ENCODE measurements around the gene RASSF6. TPM values are rescaled to one million over a fixed set of nuclear protein-coding genes. Genes with fewer than 3 reads are reported as not detected.

RASSF6 gene
- total and polyA plus RNA-seq, 3 experiments from 2014 or later, result not detected

- Mint-ChIP-seq H3K27ac (no peak overlapping the region), H3K27me3 (peaks cover 0 to 6% of the 10 kb centered on the region in 2 donors), H3K9me3 (peaks cover 0 to 7% (median 0%) of the 10 kb centered on the region in 5 donors), H3K4me3 (no peak overlapping the region), H3K4me1 (no peaks in the 10 kb centered on the region), H3K36me3 (no peaks in the 10 kb centered on the region)
- Histone ChIP-seq H3K27me3 (ENCODE audit: insufficient read depth, low read length, poor library complexity, severe bottlenecking) (no peaks in the 10 kb centered on the region), H3K36me3 (ENCODE audit: insufficient read depth, low read length) (no peaks in the 10 kb centered on the region), H3K27ac (ENCODE audit: low read depth, low read length) (no peak overlapping the region), H3K9me3 (ENCODE audit: low read length) (no peaks in the 10 kb centered on the region), H3K4me1 (ENCODE audit: insufficient read depth, low read length) (no peaks in the 10 kb centered on the region), H3K4me3 (ENCODE audit: low read length) (no peak overlapping the region)
- ChIA-PET POLR2A (no interaction called here), CTCF (no interaction called here)
- DNase-seq, result no peak
These were observed 26.5 kb downstream of the RASSF6 start for GRCh38 chr4:73593631-73594241.

- H3K27me3 ChIP-seq (ENCODE audit: insufficient read depth, low read length, poor library complexity, severe bottlenecking), result no peaks in the 10 kb centered on the region
- Mint-ChIP-seq H3K36me3 (no peaks in the 10 kb centered on the region), H3K27me3 (peaks cover 0 to 6% of the 10 kb centered on the region in 2 donors), H3K9me3 (no peaks in the 10 kb centered on the region), H3K4me3 (no peak overlapping the region), H3K27ac (no peak overlapping the region), H3K4me1 (no peaks in the 10 kb centered on the region)
- ChIA-PET POLR2A (no interaction called here), CTCF (no interaction called here)
- no peak overlapping the region for H3K27ac ChIP-seq (ENCODE audit: low read depth, low read length)
- no peaks in the 10 kb centered on the region for H3K36me3 ChIP-seq (ENCODE audit: insufficient read depth, low read length)
- no peak for DNase-seq
- no peaks in the 10 kb centered on the region for H3K4me1 ChIP-seq (ENCODE audit: insufficient read depth, low read length)
- no peaks in the 10 kb centered on the region for H3K9me3 ChIP-seq (ENCODE audit: low read length)
- no peak overlapping the region for H3K4me3 ChIP-seq (ENCODE audit: low read length)
These were observed 30.1 kb downstream of the RASSF6 start for GRCh38 chr4:73589887-73590801.

GRCh38 chr4:73589261-73589847, 30.9 kb downstream of the RASSF6 start:
- no peaks in the 10 kb centered on the region for H3K36me3 ChIP-seq (ENCODE audit: insufficient read depth, low read length)
- POLR2A ChIA-PET, result no interaction called here
- H3K9me3 ChIP-seq (ENCODE audit: low read length), result no peaks in the 10 kb centered on the region
- no peaks in the 10 kb centered on the region for H3K4me1 ChIP-seq (ENCODE audit: insufficient read depth, low read length)
- Mint-ChIP-seq H3K36me3 (no peaks in the 10 kb centered on the region), H3K9me3 (no peaks in the 10 kb centered on the region), H3K27ac (no peak overlapping the region), H3K4me3 (no peak overlapping the region), H3K27me3 (peaks cover 0 to 6% of the 10 kb centered on the region in 2 donors), H3K4me1 (no peaks in the 10 kb centered on the region)
- H3K4me3 ChIP-seq (ENCODE audit: low read length), result no peak overlapping the region
- H3K27ac ChIP-seq (ENCODE audit: low read depth, low read length), result no peak overlapping the region
- DNase-seq, result no peak
- CTCF ChIA-PET, result no interaction called here
- H3K27me3 ChIP-seq (ENCODE audit: insufficient read depth, low read length, poor library complexity, severe bottlenecking), result no peaks in the 10 kb centered on the region

- CTCF ChIA-PET, result no interaction called here
- no peak overlapping the region for H3K27ac ChIP-seq (ENCODE audit: low read depth, low read length)
These were observed 31.6 kb downstream of the RASSF6 start for GRCh38 chr4:73588613-73589012.

GRCh38 chr4:73586666-73587065, 33.6 kb downstream of the RASSF6 start:
- Mint-ChIP-seq H3K4me3 (no peak overlapping the region), H3K27ac (no peak overlapping the region), H3K9me3 (no peaks in the 10 kb centered on the region), H3K36me3 (no peaks in the 10 kb centered on the region), H3K4me1 (no peaks in the 10 kb centered on the region), H3K27me3 (peaks cover 0 to under 1% of the 10 kb centered on the region in 2 donors)
- Histone ChIP-seq H3K4me3 (ENCODE audit: low read length) (no peak overlapping the region), H3K9me3 (ENCODE audit: low read length) (no peaks in the 10 kb centered on the region), H3K27me3 (ENCODE audit: insufficient read depth, low read length, poor library complexity, severe bottlenecking) (no peaks in the 10 kb centered on the region), H3K4me1 (ENCODE audit: insufficient read depth, low read length) (no peaks in the 10 kb centered on the region), H3K27ac (ENCODE audit: low read depth, low read length) (no peak overlapping the region), H3K36me3 (ENCODE audit: insufficient read depth, low read length) (no peaks in the 10 kb centered on the region)
- ChIA-PET CTCF (no interaction called here), POLR2A (no interaction called here)
- no peak for DNase-seq

More at GRCh38 chr4:73588613-73589012, 31.6 kb downstream of the RASSF6 start:
- no peaks in the 10 kb centered on the region for H3K36me3 Mint-ChIP-seq
- H3K4me3 ChIP-seq (ENCODE audit: low read length), result no peak overlapping the region
- H3K27me3 Mint-ChIP-seq, result peaks cover 0 to 6% of the 10 kb centered on the region in 2 donors
- no peaks in the 10 kb centered on the region for H3K9me3 ChIP-seq (ENCODE audit: low read length)
- H3K4me1 ChIP-seq (ENCODE audit: insufficient read depth, low read length), result no peaks in the 10 kb centered on the region
- no peak overlapping the region for H3K4me3 Mint-ChIP-seq
- H3K27ac Mint-ChIP-seq, result no peak overlapping the region
- no peak for DNase-seq
- H3K27me3 ChIP-seq (ENCODE audit: insufficient read depth, low read length, poor library complexity, severe bottlenecking), result no peaks in the 10 kb centered on the region
- POLR2A ChIA-PET, result no interaction called here
- no peaks in the 10 kb centered on the region for H3K9me3 Mint-ChIP-seq
- H3K4me1 Mint-ChIP-seq, result no peaks in the 10 kb centered on the region
- H3K36me3 ChIP-seq (ENCODE audit: insufficient read depth, low read length), result no peaks in the 10 kb centered on the region

- Histone ChIP-seq H3K4me3 (ENCODE audit: low read length) (no peak overlapping the region), H3K36me3 (ENCODE audit: insufficient read depth, low read length) (no peaks in the 10 kb centered on the region), H3K9me3 (ENCODE audit: low read length) (no peaks in the 10 kb centered on the region), H3K27me3 (ENCODE audit: insufficient read depth, low read length, poor library complexity, severe bottlenecking) (no peaks in the 10 kb centered on the region), H3K4me1 (ENCODE audit: insufficient read depth, low read length) (no peaks in the 10 kb centered on the region), H3K27ac (ENCODE audit: low read depth, low read length) (no peak overlapping the region)
- no peak overlapping the region for H3K4me3 Mint-ChIP-seq
- no peaks in the 10 kb centered on the region for H3K36me3 Mint-ChIP-seq
- POLR2A ChIA-PET, result no interaction called here
- DNase-seq, result no peak
- no peaks in the 10 kb centered on the region for H3K27me3 Mint-ChIP-seq
- no peak overlapping the region for H3K27ac Mint-ChIP-seq
- CTCF ChIA-PET, result no interaction called here
- no peaks in the 10 kb centered on the region for H3K9me3 Mint-ChIP-seq
- H3K4me1 Mint-ChIP-seq, result no peaks in the 10 kb centered on the region
These were observed 34.2 kb downstream of the RASSF6 start for GRCh38 chr4:73586040-73586439.

GRCh38 chr4:73585345-73585744, 34.9 kb downstream of the RASSF6 start:
- no peak overlapping the region for H3K4me3 Mint-ChIP-seq
- H3K9me3 ChIP-seq (ENCODE audit: low read length), result no peaks in the 10 kb centered on the region
- H3K27me3 ChIP-seq (ENCODE audit: insufficient read depth, low read length, poor library complexity, severe bottlenecking), result no peaks in the 10 kb centered on the region
- no peak overlapping the region for H3K4me3 ChIP-seq (ENCODE audit: low read length)
- no peak for DNase-seq
- ChIA-PET CTCF (no interaction called here), POLR2A (no interaction called here)
- no peaks in the 10 kb centered on the region for H3K4me1 Mint-ChIP-seq
- H3K27ac Mint-ChIP-seq, result no peak overlapping the region
- H3K36me3 Mint-ChIP-seq, result no peaks in the 10 kb centered on the region
- no peak overlapping the region for H3K27ac ChIP-seq (ENCODE audit: low read depth, low read length)
- H3K36me3 ChIP-seq (ENCODE audit: insufficient read depth, low read length), result no peaks in the 10 kb centered on the region
- H3K4me1 ChIP-seq (ENCODE audit: insufficient read depth, low read length), result no peaks in the 10 kb centered on the region
- H3K9me3 Mint-ChIP-seq, result no peaks in the 10 kb centered on the region
- no peaks in the 10 kb centered on the region for H3K27me3 Mint-ChIP-seq

GRCh38 chr4:73583666-73584065, 36.6 kb downstream of the RASSF6 start:
- Histone ChIP-seq H3K36me3 (ENCODE audit: insufficient read depth, low read length) (no peaks in the 10 kb centered on the region), H3K27ac (ENCODE audit: low read depth, low read length) (no peak overlapping the region), H3K4me1 (ENCODE audit: insufficient read depth, low read length) (no peaks in the 10 kb centered on the region), H3K4me3 (ENCODE audit: low read length) (no peak overlapping the region), H3K9me3 (ENCODE audit: low read length) (no peaks in the 10 kb centered on the region), H3K27me3 (ENCODE audit: insufficient read depth, low read length, poor library complexity, severe bottlenecking) (no peaks in the 10 kb centered on the region)
- Mint-ChIP-seq H3K4me1 (no peaks in the 10 kb centered on the region), H3K27me3 (no peaks in the 10 kb centered on the region), H3K36me3 (no peaks in the 10 kb centered on the region), H3K27ac (no peak overlapping the region), H3K4me3 (no peak overlapping the region), H3K9me3 (no peaks in the 10 kb centered on the region)
- ChIA-PET CTCF (no interaction called here), POLR2A (no interaction called here)
- no peak for DNase-seq
